ENCODE measurements around the gene TOM1L2.
"Not testable (repeated sequence)": the region's sequence is repeated elsewhere in the genome, so short reads cannot be mapped to it uniquely, and the experiment has no call there.

Gene TOM1L2

DNA sequence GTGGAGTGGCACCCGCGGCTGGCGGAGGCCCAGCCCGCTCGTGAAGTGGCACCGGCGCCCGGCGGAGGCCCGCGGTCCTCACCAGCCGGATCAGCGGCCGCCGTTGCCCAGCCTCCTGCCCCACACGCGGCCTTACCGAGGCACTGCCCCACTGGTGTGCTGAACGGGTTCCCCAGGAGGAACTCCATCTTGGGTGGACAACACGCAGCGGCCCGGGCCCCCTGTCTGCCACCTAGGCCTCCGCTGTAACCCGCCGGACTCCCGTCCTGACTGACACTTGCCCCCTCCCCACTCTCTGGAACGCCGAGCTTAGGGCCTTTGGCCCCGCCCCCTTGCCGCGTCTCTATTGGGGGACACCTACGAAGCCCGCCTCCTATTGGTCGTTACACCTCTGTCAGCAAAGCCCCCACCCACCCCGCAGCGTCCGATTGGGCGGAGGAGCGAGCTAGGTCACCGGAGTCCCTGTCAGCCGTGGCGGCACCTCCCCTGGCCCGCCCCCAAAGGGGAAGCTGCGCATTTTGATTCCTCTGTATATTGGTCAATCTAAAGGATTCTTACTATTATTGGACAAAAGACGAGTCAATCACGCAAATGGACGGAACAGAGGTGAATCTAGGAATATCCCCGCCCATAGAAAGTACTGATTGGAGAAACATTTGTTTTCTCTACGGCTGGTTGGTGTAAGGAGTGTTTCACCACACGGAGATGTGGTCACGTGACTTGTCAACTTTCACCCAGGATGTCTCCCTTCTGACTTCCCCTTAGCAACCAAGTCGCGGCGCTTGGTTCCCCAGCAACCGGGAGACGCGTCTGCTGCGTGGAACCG is at the start of gene TOM1L2, which contains the start of gene DRC3:
Gene TOM1L2, minus strand, starts transcription at position 275 of the 826 bp plus-strand sequence. Its CDS starts 87 bp downstream, at position 188.
Gene DRC3, plus strand, starts transcription at position 737 of the 826 bp plus-strand sequence. CDS start 4,737 bp downstream, outside the sequence.
- peak; percentile 100 for DNase-seq

GRCh38 chr17:18021372-18021771 is 49.2 kb upstream of the TOM1L2 start:
- DNase-seq: no peak

GRCh38 chr17:18020971-18021370 is 48.8 kb upstream of the TOM1L2 start:
- no peak for DNase-seq

DNA sequence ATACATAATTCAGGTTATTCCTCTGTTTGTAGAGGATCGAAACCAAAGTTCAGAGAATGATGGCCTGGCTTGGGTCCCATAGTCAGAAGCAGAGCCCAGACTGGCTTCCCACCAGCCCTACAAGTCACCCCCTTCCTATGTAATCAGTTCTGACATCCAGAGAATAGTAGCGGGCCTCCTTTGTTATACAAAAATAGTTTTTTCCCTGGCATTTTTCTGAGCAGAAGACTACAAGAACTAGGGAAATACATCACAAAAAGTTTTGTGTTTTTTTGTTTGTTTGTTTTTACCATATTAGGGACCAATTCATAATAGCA is 47.6 kb upstream of the TOM1L2 start:
- no peak for DNase-seq

- DNase-seq: no peak
These were observed 46.3 kb upstream of the TOM1L2 start for GRCh38 chr17:18018411-18018921.

GRCh38 chr17:18017958-18018357 is 45.8 kb upstream of the TOM1L2 start:
- DNase-seq: no peak

DNA sequence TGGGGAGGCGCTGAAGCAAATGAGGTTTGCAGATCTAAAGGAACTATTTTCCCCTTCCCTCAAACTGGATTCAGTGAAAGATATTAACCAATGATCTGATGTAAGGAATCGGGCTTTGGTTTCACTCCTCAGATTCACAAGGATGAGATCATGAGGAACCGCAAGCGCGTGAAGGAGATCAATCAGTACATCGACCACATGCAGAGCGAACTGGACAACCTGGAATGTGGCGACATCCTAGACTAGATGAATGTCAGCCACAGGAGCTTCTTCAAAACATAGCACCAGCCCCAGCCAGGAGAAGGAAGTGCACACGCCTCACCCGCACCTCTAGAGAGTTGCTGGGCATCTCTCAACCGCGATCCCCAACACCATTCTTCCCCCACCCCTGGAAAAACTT is 44.2 kb upstream of the TOM1L2 start:
- no peak for DNase-seq

DNA sequence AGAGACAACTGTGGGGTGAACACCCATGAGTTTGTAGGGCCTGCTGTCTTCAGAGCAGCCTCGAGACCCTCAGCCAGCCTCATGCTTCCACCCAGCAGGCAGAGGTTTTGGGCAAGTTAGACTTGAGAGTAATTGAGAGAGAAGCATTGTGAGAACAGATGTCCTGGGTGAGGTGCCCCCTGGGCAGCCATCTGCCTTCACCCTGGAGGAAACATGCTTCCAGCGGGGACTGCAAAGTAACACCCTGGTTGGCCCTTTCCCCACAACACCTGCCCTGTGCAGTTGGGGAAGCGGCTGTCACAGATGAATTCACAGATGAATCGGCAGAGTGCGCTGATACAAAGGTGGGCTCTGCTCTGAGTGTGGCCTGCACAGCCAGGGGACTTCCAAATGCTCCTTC is 43.4 kb upstream of the TOM1L2 start:
- no peak for DNase-seq

DNA sequence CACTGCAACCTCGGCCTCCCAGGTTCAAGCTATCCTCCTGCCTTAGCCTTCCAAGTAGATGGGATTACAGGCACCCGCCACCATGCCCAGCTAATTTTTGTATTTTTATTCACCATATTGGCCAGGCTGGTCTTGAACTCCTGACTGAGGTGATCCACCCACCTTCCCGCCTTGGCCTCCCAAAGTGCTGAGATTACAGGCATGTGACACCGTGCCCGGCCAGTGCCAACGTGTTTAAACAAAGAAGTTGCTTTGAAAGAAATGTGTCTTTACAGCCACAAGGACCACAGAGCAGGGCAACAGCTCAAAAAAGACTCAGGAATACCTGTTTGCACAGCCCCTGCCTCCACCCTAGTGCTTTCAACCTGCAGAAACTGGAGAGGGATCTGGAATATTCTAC is 41.8 kb upstream of the TOM1L2 start:
- DNase-seq: no peak

GRCh38 chr17:18011286-18011685 is 39.1 kb upstream of the TOM1L2 start:
- no peak for DNase-seq

DNA sequence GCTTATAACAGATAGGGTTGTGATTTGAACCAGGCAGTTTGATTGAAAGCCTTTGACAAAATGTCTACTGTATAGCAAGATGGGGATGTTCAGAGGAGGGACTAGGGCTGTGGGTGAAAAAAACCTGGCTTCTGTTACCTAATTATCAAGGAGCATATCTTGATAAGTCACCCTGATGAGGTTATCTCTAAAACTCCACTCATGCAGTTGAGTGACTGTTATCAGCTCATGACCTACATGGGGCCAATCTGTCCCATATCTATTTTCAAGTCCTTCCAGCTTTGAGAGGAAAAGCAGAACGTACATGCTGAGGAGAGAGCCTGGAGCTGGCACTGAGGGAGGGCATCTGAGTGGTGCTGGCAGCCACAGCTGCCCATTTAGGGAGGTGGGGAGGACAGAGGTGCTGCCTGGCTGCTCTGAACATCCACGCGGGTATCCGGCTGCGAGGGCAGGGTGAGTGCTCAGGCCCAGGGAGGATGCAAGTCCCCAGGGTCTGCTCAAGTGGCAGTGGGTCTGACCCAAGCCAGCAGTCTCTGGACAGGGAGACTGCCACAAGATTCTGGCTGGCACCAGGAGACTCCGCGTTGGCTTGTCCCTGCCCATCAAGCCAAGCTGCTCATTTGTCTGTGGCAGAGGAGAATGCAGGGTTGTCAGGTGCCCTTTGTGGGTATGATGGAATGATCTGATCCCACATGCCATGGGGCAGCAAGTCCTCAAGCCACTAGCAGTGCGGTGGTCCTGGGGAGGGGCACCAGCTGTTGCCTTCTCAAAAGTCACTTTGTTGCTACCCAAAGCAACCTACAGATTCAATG is 37.6 kb upstream of the TOM1L2 start:
- no peak for DNase-seq

DNA sequence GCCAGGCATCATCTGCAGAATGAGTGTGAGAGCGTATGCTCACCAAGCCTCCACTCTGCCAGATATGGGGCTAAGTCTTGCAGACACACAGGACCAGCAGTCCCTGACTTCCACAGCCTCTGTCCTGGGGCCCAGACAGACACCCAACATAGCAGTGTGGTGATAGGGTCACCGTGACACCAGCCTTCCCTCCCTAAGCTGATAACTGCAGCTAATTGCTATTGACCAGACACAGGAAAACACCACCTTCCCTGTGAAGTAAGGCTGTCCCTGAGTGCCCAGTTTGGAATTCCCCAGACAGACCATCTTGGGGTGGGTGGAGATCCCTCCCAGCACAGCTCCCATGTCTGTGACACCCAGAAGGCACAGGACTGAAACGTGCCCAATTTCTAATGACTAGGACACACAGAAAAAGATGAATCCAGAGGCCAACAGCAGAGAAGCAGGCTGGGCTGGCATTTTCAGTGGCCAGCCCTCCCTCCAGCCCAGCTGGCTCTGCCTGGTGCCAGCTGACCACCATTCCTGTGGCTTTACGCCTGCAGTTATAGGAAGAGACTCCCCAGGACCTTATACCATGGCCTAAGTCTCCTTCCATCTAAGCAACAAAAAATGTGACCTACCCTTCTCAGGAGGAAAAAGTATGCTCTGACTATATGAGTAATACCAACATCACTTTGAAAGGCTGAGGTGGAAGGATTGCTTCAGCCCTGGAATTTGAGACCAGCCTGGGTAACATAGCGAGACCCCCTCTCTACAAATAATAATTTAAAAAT is 36.5 kb upstream of the TOM1L2 start:
- DNase-seq: no peak

- no peak for DNase-seq
These were observed 34.5 kb upstream of the TOM1L2 start for GRCh38 chr17:18006495-18007239.

GRCh38 chr17:18005496-18005895 is 33.3 kb upstream of the TOM1L2 start:
- no peak for DNase-seq

- DNase-seq: no peak
These were observed 32.7 kb upstream of the TOM1L2 start for GRCh38 chr17:18004884-18005305.

DNA sequence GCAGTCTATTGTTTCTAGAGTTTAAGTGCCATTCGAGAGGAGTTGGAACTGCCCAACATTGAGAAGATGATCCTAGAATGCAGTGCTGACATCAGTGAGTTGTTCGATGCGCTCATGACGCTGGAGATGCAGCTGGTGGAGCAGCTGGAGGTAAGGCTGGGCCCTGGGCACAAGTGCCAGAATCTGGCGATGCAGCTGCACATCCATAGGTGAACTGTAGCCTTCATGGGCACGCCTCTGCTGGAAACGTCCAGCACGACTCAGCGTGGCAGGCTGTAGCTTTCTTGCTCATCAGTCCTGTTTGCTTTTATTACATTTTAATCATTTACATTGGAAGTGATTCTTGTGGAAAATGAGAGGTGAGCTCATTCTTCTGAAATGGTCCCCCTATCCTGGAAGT is 32.1 kb upstream of the TOM1L2 start:
- DNase-seq: no peak

DNA sequence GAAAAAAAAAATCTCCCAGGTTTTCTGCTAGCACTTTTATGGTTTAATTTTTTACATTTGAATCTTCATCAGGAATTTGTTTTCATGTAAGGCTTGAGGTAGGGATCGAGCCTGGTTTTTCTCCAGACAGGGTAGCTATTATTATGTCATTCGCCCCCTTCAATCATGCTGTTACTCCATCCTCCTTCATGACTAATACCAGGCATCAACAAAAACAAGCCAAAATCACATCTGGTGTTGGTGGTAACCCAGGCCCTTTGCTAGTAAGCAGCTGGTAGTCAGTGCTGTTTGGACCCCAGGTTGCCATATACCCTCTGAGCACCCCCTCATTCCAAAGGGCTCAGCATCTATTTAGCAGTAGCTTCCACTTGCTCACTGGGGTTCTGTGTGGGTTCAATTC is 30.0 kb upstream of the TOM1L2 start:
- no peak for DNase-seq

DNA sequence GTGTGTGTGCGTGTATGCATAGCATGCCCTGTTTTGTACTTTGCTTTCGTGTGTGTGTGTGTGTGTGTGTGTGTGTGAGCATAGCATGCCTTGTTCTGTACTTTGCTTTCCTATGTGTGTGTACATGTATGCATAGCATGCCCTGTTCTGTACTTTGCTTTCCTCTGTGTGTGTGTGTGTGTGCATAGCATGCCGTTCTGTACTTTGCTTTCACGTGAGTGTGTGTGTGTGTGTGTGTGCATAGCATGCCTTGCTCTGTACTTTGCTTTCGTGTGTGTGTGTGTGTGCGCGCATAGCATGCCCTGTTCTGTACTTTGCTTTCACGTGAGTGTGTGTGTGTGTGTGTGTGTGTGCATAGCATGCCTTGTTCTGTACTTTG is 27.8 kb upstream of the TOM1L2 start:
- DNase-seq: no peak

GRCh38 chr17:17999364-18000029 is 27.3 kb upstream of the TOM1L2 start:
- DNase-seq: no peak

DNA sequence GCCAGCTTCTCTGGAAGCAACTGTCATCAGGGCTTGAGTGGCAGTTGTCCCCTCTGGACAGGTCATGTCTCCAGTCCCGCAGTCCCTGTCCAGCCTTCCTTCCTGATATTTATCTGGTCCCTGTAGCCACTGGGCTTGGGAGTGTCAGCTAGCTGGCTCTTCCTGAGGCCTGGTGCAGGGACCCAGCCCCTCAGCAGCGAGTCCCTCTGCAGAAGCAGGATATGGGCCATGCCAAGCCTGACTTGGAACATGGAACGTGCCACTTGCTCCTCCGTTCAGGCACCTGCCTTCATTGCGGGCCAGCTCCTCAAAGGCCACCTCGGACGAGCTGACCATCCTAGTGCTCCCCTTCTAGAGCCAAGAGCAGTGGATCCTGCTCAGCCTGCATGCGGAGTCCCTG is 26.7 kb upstream of the TOM1L2 start:
- no peak for DNase-seq

DNA sequence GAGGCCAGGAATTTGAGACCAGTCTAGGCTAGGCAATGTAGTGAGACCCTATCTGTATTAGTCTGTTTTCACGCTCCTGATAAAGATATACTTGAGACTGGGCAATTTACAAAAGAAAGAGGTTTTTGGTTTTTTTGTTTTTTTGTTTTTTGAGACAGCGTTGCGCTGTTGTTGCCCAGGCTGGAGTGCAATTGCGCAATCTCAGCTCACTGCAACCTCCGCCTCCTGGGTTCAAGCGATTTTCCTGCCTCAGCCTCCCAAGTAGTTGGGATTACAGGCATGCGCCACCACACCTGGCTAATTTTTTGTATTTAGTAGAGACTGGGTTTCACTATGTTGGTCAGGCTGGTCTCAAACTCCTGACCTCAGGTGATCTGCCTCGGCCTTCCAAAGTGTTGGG is 23.7 kb upstream of the TOM1L2 start:
- DNase-seq: not testable (repeated sequence)
